SK-N-SH (cell line): ENCODE results near the gene SLCO4A1. TPM values are rescaled to one million over a fixed set of nuclear protein-coding genes. Genes with fewer than 3 reads are reported as not detected.

ENCODE experiments used
- CTCF ChIA-PET: fragments of 300-600, 350-600 bp; formaldehyde crosslinking; extraction: SDS; loops from one replicate; lab custom pipeline; 2021; lab: Yijun Ruan, JAX
- POLR2A ChIA-PET: fragments of 350-600 bp; sonication (Branson Sonifier 250); formaldehyde crosslinking; extraction: SDS; loops from one replicate; lab custom pipeline; 2020; ENCODE audit warnings: antibody characterized with exemption, inconsistent platforms; lab: Yijun Ruan, JAX
- DNase-seq: peaks from one replicate; pipeline ENCODE4 v3.0.0; 2012
- H2AFZ ChIP-seq: fragments of 200-600 bp; sonication (generic); 2 replicates; pipeline ENCODE4 v1.8.1; 2016; ENCODE audit warnings: antibody characterized with exemption, mild to moderate bottlenecking, low read depth
- H3F3A ChIP-seq: fragments of 200-600 bp; sonication (generic); replicated peaks from 2 replicates; pipeline ENCODE3; 2016; ENCODE audit warnings: antibody characterized with exemption, mild to moderate bottlenecking; ENCODE audit not compliant: insufficient read depth
- H3K27ac ChIP-seq, 2 experiments: fragments of 200-500 bp in 1 of 2; fragments of 200-600 bp in 1 of 2; sonication (Bioruptor generic) in 1 of 2; sonication (generic), shearing (Covaris generic) in 1 of 2; 2 replicates each; pipeline versions ENCODE4 v1.5.1 to v1.6.1; 2014 to 2016; ENCODE audit warnings: low read depth in 2 of 2, inconsistent platforms in 1 of 2, low read length in 1 of 2, mild to moderate bottlenecking in 1 of 2, mixed read lengths in 1 of 2
- H3K27me3 ChIP-seq: fragments of 200-600 bp; sonication (generic), shearing (Covaris generic); 2 replicates; pipeline ENCODE4 v1.6.1; 2016; ENCODE audit warnings: mixed run types; ENCODE audit not compliant: insufficient read depth
- H3K36me3 ChIP-seq, 2 experiments: fragments of 200-500 bp in 1 of 2; fragments of 200-600 bp in 1 of 2; sonication (Bioruptor generic) in 1 of 2; sonication (generic) in 1 of 2; replicated peaks in 1 of 2; 2 replicates each; pipeline versions ENCODE3 to v1.5.1; 2014 to 2016; ENCODE audit warnings: low read length in 1 of 2, mild to moderate bottlenecking in 1 of 2; ENCODE audit not compliant: insufficient read depth in 2 of 2, control insufficient read depth in 1 of 2
- H3K4me1 ChIP-seq, 2 experiments: fragments of 200-500 bp in 1 of 2; fragments of 200-600 bp in 1 of 2; sonication (Bioruptor generic) in 1 of 2; sonication (generic), shearing (Covaris generic) in 1 of 2; 2 replicates each; pipeline versions ENCODE4 v1.5.1 to v1.6.1; 2014 to 2016; ENCODE audit warnings: low read depth in 1 of 2, low read length in 1 of 2, mixed run types in 1 of 2; ENCODE audit not compliant: insufficient read depth in 2 of 2, control insufficient read depth in 1 of 2
- H3K4me2 ChIP-seq: fragments of 200-600 bp; sonication (generic), shearing (Covaris generic); 2 replicates; pipeline ENCODE4 v1.6.1; 2017; ENCODE audit warnings: mixed run types
- H3K4me3 ChIP-seq, 2 experiments: fragments of 200-500 bp in 1 of 2; fragments of 200-600 bp in 1 of 2; sonication (Bioruptor generic) in 1 of 2; sonication (generic), shearing (Covaris generic) in 1 of 2; 2 replicates each; pipeline versions ENCODE4 v1.5.1 to v1.8.1; 2014 to 2016; ENCODE audit warnings: low read depth in 2 of 2, inconsistent platforms in 1 of 2, low read length in 1 of 2, mild to moderate bottlenecking in 1 of 2, mixed read lengths in 1 of 2, moderate library complexity in 1 of 2
- H3K79me2 ChIP-seq: fragments of 200-600 bp; sonication (generic); 2 replicates; pipeline ENCODE4 v1.8.1; 2017; ENCODE audit warnings: mild to moderate bottlenecking; ENCODE audit not compliant: insufficient read depth
- H3K9ac ChIP-seq: fragments of 200-600 bp; sonication (generic); 2 replicates; pipeline ENCODE4 v1.6.1; 2017; ENCODE audit warnings: mixed run types
- H3K9me2 ChIP-seq: fragments of 200-600 bp; sonication (generic); 2 replicates; pipeline ENCODE4 v1.6.1; 2017; ENCODE audit warnings: mixed run types
- H3K9me3 ChIP-seq: fragments of 200-600 bp; sonication (generic); 2 replicates; pipeline ENCODE4 v1.6.1; 2017; ENCODE audit warnings: mixed run types, mild to moderate bottlenecking, moderate library complexity
- H4K20me1 ChIP-seq: fragments of 200-600 bp; sonication (generic); 2 replicates; pipeline ENCODE4 v1.6.1; 2017; ENCODE audit warnings: mild to moderate bottlenecking, mixed run types; ENCODE audit not compliant: insufficient read depth
- ELF1 ChIP-seq: IDR thresholded peaks from 2 replicates; pipeline ENCODE4 v1.4.0; 2012
- EP300 ChIP-seq, 2 experiments: IDR thresholded peaks; 2 replicates each; pipeline versions ENCODE4 v1.4.0 to v1.6.1; 2012; ENCODE audit warnings: borderline replicate concordance in 1 of 2, low read depth in 1 of 2, low read length in 1 of 2
- EZH2phosphoT487 ChIP-seq: fragments of 200-600 bp; sonication (generic); IDR thresholded peaks from 2 replicates; pipeline ENCODE4 v1.6.1; 2017; ENCODE audit warnings: low read depth, mixed run types, mild to moderate bottlenecking, antibody characterized with exemption, moderate library complexity, borderline replicate concordance
- FOXJ3 ChIP-seq: sonication (generic); formaldehyde crosslinking; IDR thresholded peaks from 2 replicates; pipeline ENCODE4 v1.5.1; 2020; ENCODE audit warnings: mild to moderate bottlenecking, missing genetic modification reagents
- FOXM1 ChIP-seq: IDR thresholded peaks from 2 replicates; pipeline ENCODE4 v1.4.0; 2012; ENCODE audit warnings: low read depth, mild to moderate bottlenecking
- GABPA ChIP-seq: IDR thresholded peaks from 2 replicates; pipeline ENCODE4 v1.4.0; 2012; ENCODE audit warnings: low read depth, mild to moderate bottlenecking
- GATA2 ChIP-seq: sonication (generic); formaldehyde crosslinking; IDR thresholded peaks from 2 replicates; pipeline ENCODE4 v1.5.0; 2020; ENCODE audit warnings: mild to moderate bottlenecking, missing genetic modification reagents
- IRF3 ChIP-seq: fragments of 150-350 bp; IDR thresholded peaks from 2 replicates; pipeline ENCODE4 v1.6.1; 2016; ENCODE audit warnings: mild to moderate bottlenecking, low read depth, low read length
- JUND ChIP-seq: IDR thresholded peaks from 2 replicates; pipeline ENCODE4 v1.4.0; 2012
- MAX ChIP-seq: IDR thresholded peaks from 2 replicates; pipeline ENCODE4 v1.4.0; 2012; ENCODE audit warnings: low read depth
- MXI1 ChIP-seq: IDR thresholded peaks from 2 replicates; pipeline ENCODE4 v1.6.1; 2012; ENCODE audit warnings: mild to moderate bottlenecking, low read depth, low read length, improper control_type of control experiment
- NFIC ChIP-seq: IDR thresholded peaks from 2 replicates; pipeline ENCODE4 v1.4.0; 2012; ENCODE audit warnings: borderline replicate concordance
- NRF1 ChIP-seq: IDR thresholded peaks from 2 replicates; pipeline ENCODE4 v1.6.1; 2012; ENCODE audit warnings: low read depth, mild to moderate bottlenecking, low read length
- POLR2AphosphoS5 ChIP-seq: IDR thresholded peaks from 2 replicates; pipeline ENCODE4 v1.6.1; 2012; ENCODE audit warnings: low read depth, low read length
- RCOR1 ChIP-seq: fragments of 150-350 bp; IDR thresholded peaks from 2 replicates; pipeline ENCODE4 v1.6.1; 2017; ENCODE audit warnings: antibody characterized with exemption, low read length
- RFX5 ChIP-seq: IDR thresholded peaks from 2 replicates; pipeline ENCODE4 v1.6.1; 2012; ENCODE audit warnings: mild to moderate bottlenecking, improper control_type of control experiment, low read length
- SMC3 ChIP-seq: IDR thresholded peaks from 2 replicates; pipeline ENCODE4 v1.6.1; 2012; ENCODE audit warnings: low read depth, low read length, improper control_type of control experiment
- USF1 ChIP-seq: IDR thresholded peaks from 2 replicates; pipeline ENCODE4 v1.4.0; 2012; ENCODE audit warnings: low read depth, borderline replicate concordance
- ZBTB33 ChIP-seq: IDR thresholded peaks from 2 replicates; pipeline ENCODE4 v1.4.0; 2012; ENCODE audit warnings: low read depth, borderline replicate concordance
- WGBS: methylation state at CpG from one replicate; pipeline ENCODE4 v1.1.6; 2017; ENCODE audit warnings: low lambda C conversion rate; 5-methylcytosine and 5-hydroxymethylcytosine counted together
- polyA plus RNA-seq, 3 experiments: library from polyadenylated mRNA; depleted of rRNA; stranded (reverse); fragments of >200 nt; gene quantifications; 2 replicates each; pipeline ENCODE4 v1.2.3, GENCODE V29; 2012

The SLCO4A1 gene
- polyA plus RNA-seq, 1 of the 3 experiments (the other 2 are of a cell fraction): 0.33 TPM

GRCh38 chr20:62666736-62667529, 24.6 kb downstream of the SLCO4A1 start:
- Histone ChIP-seq H3K4me1 (no peaks in the 10 kb centered on the region; a peak in 1 of 4 replicates), H3K9me3 (no peaks in the 10 kb centered on the region), H3K9me2 (no peaks in the 10 kb centered on the region)
- DNase-seq: no peak
- TF ChIP-seq EP300 (IDR thresholded peaks at IDR 0.05; ENCODE audit: borderline replicate concordance in 1 of 2, low read depth in 1 of 2, low read length in 1 of 2) (no peak), RCOR1 (no peak), GATA2 (CRISPR knock-in tag) (no peak), NRF1 (no peak), NFIC (no peak), JUND (no peak), ELF1 (no peak), USF1 (no peak), IRF3 (no peak), GABPA (no peak), POLR2AphosphoS5 (no peak), MAX (no peak), EZH2phosphoT487 (no peak), SMC3 (no peak), RFX5 (no peak), ZBTB33 (no peak), FOXM1 (no peak), MXI1 (no peak), FOXJ3 (CRISPR knock-in tag) (no peak)
- TF ChIP-seq, all 33 proteins: peak for 0
- POLR2A ChIA-PET: no interaction called here
- Histone ChIP-seq H3K27ac (no peak overlapping the region; a peak in 1 of 4 replicates), H2AFZ (no peak overlapping the region), H3K36me3 (no peaks in the 10 kb centered on the region), H3K79me2 (no peaks in the 10 kb centered on the region), H3K4me2 (no peak overlapping the region), H3K9ac (no peak overlapping the region), H4K20me1 (no peaks in the 10 kb centered on the region), H3F3A (no peaks in the 10 kb centered on the region), H3K27me3 (no peaks in the 10 kb centered on the region), H3K4me3 (no peak overlapping the region)
- 84% methylated on average over 14 of the region's 27 CpGs for WGBS
- CTCF ChIA-PET: interaction anchor here (1.0 to 9.1 kb wide), 7 partner anchors 12 to 167 kb away, joined by 3 to 162 read pairs (median 5); no protein-coding TSS in a partner anchor
